ENCODE results near the gene CFAP221.

CFAP221 gene

DNA sequence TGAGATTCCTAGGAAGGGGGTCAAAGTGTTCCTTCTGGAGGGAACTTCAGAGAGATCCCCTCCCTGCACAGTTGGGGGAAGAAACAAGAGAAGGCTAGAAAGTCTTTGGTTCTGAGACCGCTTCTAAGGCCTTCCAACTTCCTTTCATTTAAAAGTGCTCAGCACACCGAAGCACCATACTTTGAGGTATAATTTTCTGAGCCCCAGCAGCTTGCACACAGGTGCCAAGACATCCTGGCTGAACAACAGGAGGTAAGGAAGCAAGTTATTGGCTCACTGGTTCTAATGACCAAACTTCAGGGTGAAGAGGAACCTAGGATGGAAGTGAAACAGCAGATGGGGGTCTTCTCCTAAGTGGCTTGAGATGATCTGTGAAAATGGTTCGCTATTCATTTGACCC, 154.0 kb downstream of the CFAP221 start:
- DNase-seq, result no peak

DNA sequence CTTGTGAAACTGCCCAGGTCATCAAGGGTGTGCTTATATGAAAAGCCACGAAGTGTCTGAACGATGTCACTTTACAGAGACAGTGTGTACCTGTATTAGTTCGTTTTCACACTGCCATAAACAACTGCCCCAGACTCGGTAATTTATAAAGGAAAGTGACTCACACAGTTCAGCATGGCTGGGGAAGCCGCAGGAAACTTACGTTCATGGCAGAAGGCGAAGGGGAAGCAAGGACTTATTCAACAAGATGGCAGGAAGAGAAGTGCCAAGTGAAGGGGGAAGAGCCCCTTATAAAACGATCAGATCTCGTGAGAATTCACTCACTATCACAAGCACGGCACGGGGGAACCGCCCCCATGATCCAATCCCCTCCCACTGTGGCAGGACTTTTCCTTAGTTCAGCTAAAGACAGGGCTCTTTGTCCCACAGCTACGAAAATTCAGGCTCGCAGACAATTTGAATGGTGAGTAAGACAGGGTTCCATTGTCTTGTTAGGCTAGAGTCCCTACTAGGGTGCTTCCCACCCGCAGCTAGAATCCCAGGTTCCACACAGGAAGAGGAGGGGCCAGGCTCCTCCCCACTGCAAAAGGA, 154.9 kb downstream of the CFAP221 start:
- DNase-seq, result peak in 1 of 51 donors; percentile 53

DNA sequence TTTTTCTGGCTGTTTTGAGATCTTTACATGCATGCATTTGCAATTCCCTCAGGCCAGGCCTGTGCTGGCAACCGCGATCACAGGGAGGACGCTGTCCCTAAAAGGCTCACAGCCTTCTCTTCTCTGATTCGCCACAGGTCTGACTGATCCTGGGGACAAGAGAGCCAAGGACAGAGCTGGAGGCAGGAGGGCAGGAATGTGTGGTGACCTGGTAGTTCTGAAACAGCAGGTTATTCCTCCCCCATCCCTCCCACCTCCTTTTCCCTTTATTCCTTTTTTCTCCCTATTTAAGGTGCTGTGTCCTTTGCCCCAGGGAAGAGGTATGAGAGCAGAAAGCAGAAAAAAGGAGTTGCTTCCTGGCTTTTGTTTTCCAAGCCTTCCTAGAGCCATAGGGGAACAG, 156.6 kb downstream of the CFAP221 start:
- DNase-seq, result no peak

DNA sequence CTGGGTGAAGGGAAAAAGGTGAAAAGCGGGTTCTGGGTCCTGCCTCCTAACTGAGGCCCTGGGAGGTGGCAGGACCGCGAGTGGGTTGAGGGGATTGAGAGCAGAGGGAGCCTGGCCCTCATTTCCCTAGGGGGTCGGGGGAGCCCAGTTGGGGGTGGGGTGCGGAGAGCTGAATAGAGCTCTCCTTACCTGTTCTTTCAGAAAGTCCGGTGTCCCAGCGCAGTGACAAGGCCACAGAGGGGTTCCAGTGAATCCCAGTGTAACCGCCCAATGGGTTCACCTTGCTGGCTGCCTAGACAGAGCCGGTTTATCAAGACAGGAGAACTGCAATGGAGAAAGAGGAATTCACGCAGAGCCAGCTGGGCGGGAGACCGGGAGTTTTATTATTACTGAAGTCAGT, 157.1 kb downstream of the CFAP221 start:
- DNase-seq, result no peak

DNA sequence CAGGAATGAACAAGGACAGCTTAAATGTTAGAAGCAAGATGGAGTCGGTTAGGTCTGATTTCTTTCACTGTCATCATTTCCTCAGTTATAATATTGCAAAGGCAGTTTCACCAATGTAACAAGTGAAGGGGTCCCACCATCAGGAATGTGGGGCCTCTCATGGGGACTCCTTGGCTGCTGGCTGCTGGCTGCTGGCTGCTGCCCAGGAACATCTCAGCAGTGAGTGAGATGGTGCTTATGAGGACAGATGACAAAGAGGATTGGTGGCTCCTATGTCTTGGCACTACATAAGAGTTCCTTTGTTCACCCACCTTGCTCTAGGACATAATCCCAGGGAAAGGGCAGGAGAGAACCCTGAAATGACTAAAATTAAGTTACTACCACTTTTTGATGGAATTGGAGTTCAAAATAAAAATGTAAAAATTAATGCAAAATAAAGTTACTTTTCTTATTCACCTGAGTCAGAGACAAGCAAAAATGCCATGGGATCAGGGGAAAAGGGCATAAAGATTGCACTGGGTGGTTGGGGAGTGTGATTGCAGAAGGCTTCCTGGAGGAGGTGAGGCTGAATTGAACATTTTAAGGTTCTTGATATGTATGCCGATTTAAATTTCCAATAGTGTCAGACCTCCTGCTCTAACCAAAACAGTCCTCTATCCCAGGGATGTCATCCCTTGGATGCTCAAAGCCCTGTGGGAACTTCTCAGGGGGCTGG, 158.1 kb downstream of the CFAP221 start:
- no peak for DNase-seq

DNA sequence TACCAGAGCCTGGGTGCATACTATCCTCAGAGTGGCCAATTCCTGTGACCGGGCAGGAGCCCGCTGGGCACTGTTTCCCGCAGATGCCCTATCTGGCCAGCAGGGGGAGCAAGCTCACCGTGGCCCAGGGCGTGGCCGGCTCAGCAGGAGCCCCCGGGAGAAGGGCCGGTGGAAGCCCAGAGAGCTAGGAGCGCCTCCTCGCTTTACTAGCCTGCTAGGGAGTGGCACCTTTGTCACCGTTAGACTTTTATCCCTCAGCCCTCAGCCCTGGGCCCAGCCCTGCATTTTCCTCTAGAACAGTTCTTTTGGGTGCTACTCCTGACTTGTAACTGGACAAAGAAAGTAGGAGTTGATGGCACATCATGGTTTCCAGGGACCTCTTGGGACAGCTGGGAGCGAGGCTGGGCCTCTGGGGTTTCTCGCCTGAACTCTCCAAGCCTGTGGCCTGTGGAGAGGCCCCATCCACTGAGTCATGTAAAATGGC, 158.7 kb downstream of the CFAP221 start:
- DNase-seq, result peak in 41 of 51 donors; percentile 9 to 78 (median 40)

DNA sequence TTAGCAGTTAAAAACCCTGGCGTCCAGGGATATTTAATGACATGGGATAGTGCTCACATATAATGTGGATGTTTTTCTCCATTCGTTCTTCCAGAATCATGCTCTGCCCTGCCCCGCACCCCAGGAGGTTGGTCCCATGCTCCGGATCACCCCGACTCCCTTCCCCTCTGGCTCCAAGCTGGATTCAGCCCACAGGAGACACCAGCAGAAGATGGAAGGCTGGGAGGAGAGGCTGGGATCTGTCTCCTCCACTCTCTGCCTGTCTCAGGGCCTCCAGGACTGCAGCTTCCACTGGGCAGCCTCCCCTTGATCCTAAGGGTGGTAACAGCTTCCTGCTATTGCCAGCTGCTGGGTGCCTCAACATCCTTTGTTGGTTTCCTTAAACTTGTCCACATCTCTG, 159.3 kb downstream of the CFAP221 start:
- DNase-seq, result no peak

DNA sequence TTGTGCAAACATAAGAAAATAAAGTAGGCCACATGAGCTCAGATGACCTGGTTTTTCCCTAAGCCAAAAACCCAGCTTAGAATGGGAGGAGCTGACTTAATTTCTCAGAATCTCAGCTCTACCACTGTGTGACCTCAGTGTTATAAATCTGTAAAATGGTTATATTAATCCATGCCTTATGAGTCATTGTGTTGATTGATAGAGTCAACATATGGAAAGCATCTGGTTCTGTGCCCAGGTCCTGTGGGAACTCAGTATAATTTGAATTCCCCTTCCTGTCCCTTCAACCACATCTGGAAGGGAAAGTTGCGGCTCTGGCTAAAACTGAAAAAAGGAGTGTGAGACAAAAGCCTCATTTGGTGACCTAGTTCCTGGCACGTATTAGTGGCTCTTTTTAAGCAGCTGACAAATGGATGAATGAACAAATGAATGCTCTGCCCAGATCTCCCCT, 160.4 kb downstream of the CFAP221 start:
- DNase-seq, result no peak

DNA sequence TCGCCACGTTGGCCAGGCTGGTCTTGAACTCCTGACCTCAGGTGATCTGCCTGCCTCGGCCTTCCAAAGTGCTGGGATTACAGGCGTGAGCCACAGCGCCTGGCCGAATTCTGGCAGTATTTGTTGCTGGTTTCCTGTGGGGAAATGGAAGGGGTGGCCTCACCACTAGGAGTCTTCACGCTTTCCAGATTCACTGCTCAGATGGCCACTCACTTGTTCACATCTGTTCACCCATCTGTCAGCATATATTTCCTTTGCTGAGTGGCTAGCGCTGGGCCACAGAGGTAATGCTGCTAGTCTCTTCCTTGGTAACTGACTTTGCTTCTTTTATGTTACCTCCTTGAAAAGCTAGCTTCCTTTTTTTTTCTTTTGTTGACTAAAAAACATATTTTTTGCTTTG, 162.0 kb downstream of the CFAP221 start:
- DNase-seq, result no peak
